Amniotic stem cell (primary cell): ENCODE measurements around the gene CDHR3.
"Not testable (repeated sequence)": the region's sequence is repeated elsewhere in the genome, so short reads cannot be mapped to it uniquely, and the experiment has no call there.

ENCODE experiments used
- DNase-seq: peaks from one replicate; lab custom pipeline; 2025; lab: John Stamatoyannopoulos, UW

CDHR3 gene

GRCh38 chr7:105963038-105963667, at the start of gene CDHR3:
Gene CDHR3 (plus strand): TSS chr7:105963264. CDS start chr7:105963319, 55 bp downstream.
- no peak for DNase-seq

- no peak for DNase-seq
Measured at GRCh38 chr7:105913947-105914346, 49.1 kb upstream of the CDHR3 start.

- no peak for DNase-seq
Measured at GRCh38 chr7:105916603-105917002, 46.5 kb upstream of the CDHR3 start.

- DNase-seq: no peak
Measured at GRCh38 chr7:105917659-105918058, 45.4 kb upstream of the CDHR3 start.

- no peak for DNase-seq
Measured at GRCh38 chr7:105920766-105921165, 42.3 kb upstream of the CDHR3 start.

GRCh38 chr7:105924945-105925344, 38.1 kb upstream of the CDHR3 start:
- no peak for DNase-seq

- no peak for DNase-seq
Measured at GRCh38 chr7:105926131-105926530, 36.9 kb upstream of the CDHR3 start.

- no peak for DNase-seq
Measured at GRCh38 chr7:105931179-105931578, 31.9 kb upstream of the CDHR3 start.

- DNase-seq: peak; percentile 63
Measured at GRCh38 chr7:105932835-105933477, 30.1 kb upstream of the CDHR3 start.

GRCh38 chr7:105934572-105935185, 28.4 kb upstream of the CDHR3 start:
- DNase-seq: no peak

- DNase-seq: no peak
Measured at GRCh38 chr7:105935250-105935649, 27.8 kb upstream of the CDHR3 start.

GRCh38 chr7:105937411-105937810, 25.7 kb upstream of the CDHR3 start:
- no peak for DNase-seq

GRCh38 chr7:105940109-105940508, 23.0 kb upstream of the CDHR3 start:
- no peak for DNase-seq

- no peak for DNase-seq
Measured at GRCh38 chr7:105941596-105941995, 21.5 kb upstream of the CDHR3 start.

- DNase-seq: no peak
Measured at GRCh38 chr7:105943486-105943885, 19.6 kb upstream of the CDHR3 start.

- DNase-seq: no peak
Measured at GRCh38 chr7:105945848-105946247, 17.2 kb upstream of the CDHR3 start.

- no peak for DNase-seq
Measured at GRCh38 chr7:105951597-105951996, 11.5 kb upstream of the CDHR3 start.

- no peak for DNase-seq
Measured at GRCh38 chr7:105952917-105953595, 10.0 kb upstream of the CDHR3 start.

GRCh38 chr7:105954711-105955110, 8.4 kb upstream of the CDHR3 start:
- no peak for DNase-seq

GRCh38 chr7:105955651-105956466, 7.2 kb upstream of the CDHR3 start:
- not testable (repeated sequence) for DNase-seq

- DNase-seq: no peak
Measured at GRCh38 chr7:105958012-105958411, 5.1 kb upstream of the CDHR3 start.

- no peak for DNase-seq
Measured at GRCh38 chr7:105962353-105962752, 711 bp upstream of the CDHR3 start.
